ENCODE data around the gene STK38L. TPM values are rescaled to one million over a fixed set of nuclear protein-coding genes. Genes with fewer than 3 reads are reported as not detected.

STK38L gene
- total and polyA plus RNA-seq, 2 of the 8 experiments (the other 6 are each of a cell fraction or from before 2014, with no cell fraction given), result 8.1 to 63.6 TPM

- Histone ChIP-seq H4K91ac (replicated peaks; ENCODE audit: insufficient read length, low read length) (no peak overlapping the region), H2BK5ac (ENCODE audit: low read depth, low read length) (no peak overlapping the region), H2BK20ac (ENCODE audit: low read length) (no peak overlapping the region), H3K4me3 (ENCODE audit: extremely low read depth in 1 of 4, insufficient read depth in 2 of 4, low read depth in 3 of 4, low read length in 4 of 4) (peak overlapping the region; percentile 89 to 92 (median 90)), H3K36me3 (ENCODE audit: control insufficient read depth in 2 of 4, insufficient read depth in 4 of 4, low read length in 3 of 4) (no peaks in the 10 kb centered on the region), H4K5ac (ENCODE audit: insufficient read length, low read depth, low read length) (peak overlapping the region; percentile 53), H3K56ac (replicated peaks; ENCODE audit: insufficient read length, low read depth, low read length) (peak overlapping the region; percentile 80), H2BK120ac (replicated peaks; ENCODE audit: low read depth, low read length) (no peak overlapping the region), H2AK5ac (ENCODE audit: low read depth, low read length) (no peak overlapping the region), H3K27me3 (replicated peaks in 1 of 4; ENCODE audit: control insufficient read depth in 3 of 4, extremely low read depth in 1 of 4, insufficient read depth in 3 of 4, low read length in 3 of 4) (no peaks in the 10 kb centered on the region), H3K27ac (ENCODE audit: low read depth, low read length) (peak overlapping the region; percentile 63; the same call in 1 of the 2 replicates), H4K8ac (ENCODE audit: extremely low read depth, insufficient read depth, low read length) (peak overlapping the region; percentile 89; the same call in 1 of the 2 replicates), H2BK12ac (ENCODE audit: low read depth, low read length) (no peak overlapping the region), H3K4ac (replicated peaks; ENCODE audit: insufficient read length, low read depth, low read length) (no peak overlapping the region), H3K14ac (ENCODE audit: insufficient read length) (no peak overlapping the region), H3K4me1 (replicated peaks in 1 of 4; ENCODE audit: control insufficient read depth in 3 of 4, insufficient read depth in 4 of 4, low read length in 3 of 4) (peaks cover 0 to 7% (median 1%) of the 10 kb centered on the region in 4 experiments; a peak in 2 of 7 replicates), H4K20me1 (replicated peaks in 1 of 2; ENCODE audit: control insufficient read depth in 1 of 2, insufficient read depth in 2 of 2, low read length in 2 of 2) (no peaks in the 10 kb centered on the region), H2BK15ac (ENCODE audit: low read length) (no peak overlapping the region), H2AFZ (ENCODE audit: low read length) (0 out of 2 replicates have a peak overlapping the region, but pooled peaks have one; percentile 76), H3K23ac (ENCODE audit: insufficient read length) (no peak overlapping the region), H3K18ac (ENCODE audit: extremely low read depth, low read length) (peak overlapping the region; percentile 24; the same call in 1 of the 2 replicates), H3K4me2 (ENCODE audit: insufficient read depth in 1 of 2, low read depth in 2 of 2, low read length in 2 of 2) (peak overlapping the region; percentile 81 to 92), H3K23me2 (ENCODE audit: low read depth, low read length) (peaks cover 5% of the 10 kb centered on the region), H3K79me2 (ENCODE audit: control insufficient read depth in 1 of 2, insufficient read depth in 2 of 2, low read length in 2 of 2) (peaks cover 0 to 51% of the 10 kb centered on the region in 2 experiments; a peak in 3 of 4 replicates), H3K79me1 (ENCODE audit: low read depth, low read length) (no peaks in the 10 kb centered on the region), H3K9me3 (ENCODE audit: insufficient read depth in 2 of 2, low read depth in 1 of 2, low read length in 1 of 2) (no peaks in the 10 kb centered on the region), H3K9ac (replicated peaks in 1 of 4; ENCODE audit: extremely low read depth in 1 of 4, low read depth in 3 of 4, low read length in 3 of 4) (peak overlapping the region; percentile 80 to 89 (median 86))
- FAIRE-seq (no peak), DNase-seq (ENCODE audit: low read depth in 1 of 2, low spot score in 2 of 2) (no peak)
- POLR2A ChIA-PET (ENCODE audit: partially characterized antibody), result interaction anchor here (1.0 to 1.9 kb wide), 3 partner anchors 12 to 61 kb away, joined by 3 to 10 read pairs (median 4); no protein-coding TSS in a partner anchor
- TF ChIP-seq KDM4A (IDR thresholded peaks at IDR 0.05; ENCODE audit: low read depth, low read length, severe bottlenecking) (no peak), FOSL1 (IDR thresholded peaks at IDR 0.05; ENCODE audit: insufficient read depth, low read depth, low read length) (no peak), SAP30 (IDR thresholded peaks at IDR 0.05; ENCODE audit: insufficient read depth, insufficient replicate concordance, low read length) (peak; percentile 51), TBP (IDR thresholded peaks at IDR 0.05; ENCODE audit: low read depth, low read length) (no peak), RBBP5 (IDR thresholded peaks at IDR 0.05; ENCODE audit: borderline replicate concordance, low read depth, low read length) (no peak), PHF8 (conservative IDR thresholded peaks at IDR 0.05; ENCODE audit: low read depth, low read length) (no peak), ASH2L (IDR thresholded peaks at IDR 0.05; ENCODE audit: low read length) (no peak)
- CTCF ChIA-PET (ENCODE audit: partially characterized antibody), result interaction anchor here (0.8 to 1.1 kb wide), 2 partner anchors 23 to 61 kb away, joined by 3 read pairs; no protein-coding TSS in a partner anchor
- WGBS, 2 experiments (ENCODE audit: extremely low coverage in 1 of 2, insufficient coverage in 1 of 2, insufficient read length in 1 of 2, insufficient replicate concordance in 2 of 2, low coverage in 1 of 2, low lambda C conversion rate in 2 of 2, missing lambda C conversion rate in 1 of 2), result 10% methylated on average over 18 of the region's 18 CpGs; no CpG with 5 or more reads in 1 of the 2 experiments
Observed at GRCh38 chr12:27244689-27245488, 803 bp downstream of the STK38L start.

All from H1 (cell line).